ENCODE results near the gene IGFALS.

The IGFALS gene

GRCh38 chr16:1788095-1788707 is 5.3 kb downstream of the IGFALS start:
- no peak for DNase-seq

- no peak for DNase-seq
Measured at GRCh38 chr16:1787322-1788094, 6.0 kb downstream of the IGFALS start.

GRCh38 chr16:1787056-1787321 is 6.5 kb downstream of the IGFALS start:
- DNase-seq, result no peak

- no peak for DNase-seq
Measured at GRCh38 chr16:1786242-1787055, 7.1 kb downstream of the IGFALS start.

GRCh38 chr16:1785846-1786170 is 7.7 kb downstream of the IGFALS start:
- DNase-seq, result no peak

GRCh38 chr16:1784977-1785845 is 8.3 kb downstream of the IGFALS start:
- DNase-seq, result no peak

GRCh38 chr16:1782408-1783264 is 10.9 kb downstream of the IGFALS start, which contains the start of the genes NUBP2 and SPSB3:
TSS of gene NUBP2 (plus strand) at chr16:1782960. CDS start at chr16:1783021, 61 bp downstream.
TSS of gene SPSB3 (minus strand) at chr16:1782571. CDS start at chr16:1781483, 1,088 bp downstream.
- DNase-seq, result peak; percentile 99

- peak; percentile 21 for DNase-seq
Measured at GRCh38 chr16:1781758-1782407, 11.6 kb downstream of the IGFALS start.

GRCh38 chr16:1781254-1781653 is 12.3 kb downstream of the IGFALS start:
- DNase-seq, result no peak

GRCh38 chr16:1780677-1781072 is 12.8 kb downstream of the IGFALS start:
- DNase-seq, result no peak

- DNase-seq, result no peak
Measured at GRCh38 chr16:1779741-1780676, 13.5 kb downstream of the IGFALS start.

GRCh38 chr16:1779234-1779701 is 14.2 kb downstream of the IGFALS start:
- DNase-seq, result no peak

- no peak for DNase-seq
Measured at GRCh38 chr16:1778200-1779179, 15.0 kb downstream of the IGFALS start.

GRCh38 chr16:1777375-1778199 is 15.9 kb downstream of the IGFALS start:
- no peak for DNase-seq

- DNase-seq, result no peak
Measured at GRCh38 chr16:1776991-1777374, 16.5 kb downstream of the IGFALS start.

- no peak for DNase-seq
Measured at GRCh38 chr16:1776672-1776955, 16.9 kb downstream of the IGFALS start.

GRCh38 chr16:1775846-1776671 is 17.4 kb downstream of the IGFALS start:
- DNase-seq, result peak; percentile 95

Data from NCI-H2171 (cell line).